Measurements from ENCODE around the gene PPP1R14D.

PPP1R14D gene

DNA sequence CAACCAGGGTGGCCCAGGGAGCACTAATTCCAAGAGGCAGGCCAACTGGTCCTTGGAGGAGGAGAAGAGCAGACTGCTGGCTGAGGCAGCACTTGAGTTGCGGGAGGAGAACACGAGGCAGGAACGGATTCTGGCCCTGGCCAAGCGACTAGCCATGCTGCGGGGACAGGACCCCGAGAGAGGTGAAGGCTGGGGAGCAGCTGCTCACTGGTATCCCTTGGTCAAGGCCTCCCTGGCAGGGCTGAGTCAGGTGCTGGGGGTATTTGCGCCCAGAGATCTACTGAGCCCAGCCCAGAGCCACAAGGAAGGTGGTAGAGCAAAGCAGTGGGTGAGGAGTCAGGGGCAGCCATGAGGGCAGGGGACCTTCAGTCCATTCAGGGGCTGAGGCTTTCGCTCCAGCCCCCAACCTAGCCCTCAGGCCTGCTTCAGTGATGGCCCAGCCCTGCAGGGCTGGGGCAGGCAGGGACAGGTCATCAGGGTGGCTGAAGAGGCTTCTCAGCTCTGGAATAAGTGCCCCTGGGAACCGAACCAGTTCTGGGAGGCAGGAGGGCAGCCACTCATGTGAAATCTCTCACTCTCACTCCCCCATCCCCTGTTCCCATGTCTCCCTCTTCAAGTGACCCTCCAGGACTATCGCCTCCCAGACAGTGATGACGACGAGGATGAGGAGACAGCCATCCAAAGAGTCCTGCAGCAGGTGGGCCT lies 15.6 kb downstream of the PPP1R14D start:
- Histone ChIP-seq H4K20me1 (ENCODE audit: low read depth, low read length) (no peaks in the 10 kb centered on the region), H3K79me2 (ENCODE audit: insufficient read depth, low read length) (0 out of 2 replicates have a peak, but pooled peaks cover 3% of the 10 kb centered on the region), H3F3A (ENCODE audit: insufficient read depth) (no peaks in the 10 kb centered on the region), H3K27ac (ENCODE audit: low read depth, low read length) (no peak overlapping the region), H3K27me3 (ENCODE audit: low read length) (no peaks in the 10 kb centered on the region), H3K9me3 (ENCODE audit: insufficient read depth, low read length) (no peaks in the 10 kb centered on the region), H3K4me2 (ENCODE audit: low read depth, low read length, poor library complexity, severe bottlenecking) (no peak overlapping the region), H3K4me3 (ENCODE audit: insufficient read depth, low read length, poor library complexity, severe bottlenecking) (no peak overlapping the region), H2AFZ (ENCODE audit: low read depth, low read length, severe bottlenecking) (no peak overlapping the region), H3K9me2 (replicated peaks; ENCODE audit: insufficient read depth, low read length) (no peaks in the 10 kb centered on the region), H3K9ac (ENCODE audit: low read length) (no peak overlapping the region), H3K36me3 (ENCODE audit: low read length) (no peaks in the 10 kb centered on the region)
- no peak for TF ChIP-seq EZH2phosphoT487 (conservative IDR thresholded peaks at IDR 0.05; ENCODE audit: low read length)
- TF ChIP-seq, protein P1, sequence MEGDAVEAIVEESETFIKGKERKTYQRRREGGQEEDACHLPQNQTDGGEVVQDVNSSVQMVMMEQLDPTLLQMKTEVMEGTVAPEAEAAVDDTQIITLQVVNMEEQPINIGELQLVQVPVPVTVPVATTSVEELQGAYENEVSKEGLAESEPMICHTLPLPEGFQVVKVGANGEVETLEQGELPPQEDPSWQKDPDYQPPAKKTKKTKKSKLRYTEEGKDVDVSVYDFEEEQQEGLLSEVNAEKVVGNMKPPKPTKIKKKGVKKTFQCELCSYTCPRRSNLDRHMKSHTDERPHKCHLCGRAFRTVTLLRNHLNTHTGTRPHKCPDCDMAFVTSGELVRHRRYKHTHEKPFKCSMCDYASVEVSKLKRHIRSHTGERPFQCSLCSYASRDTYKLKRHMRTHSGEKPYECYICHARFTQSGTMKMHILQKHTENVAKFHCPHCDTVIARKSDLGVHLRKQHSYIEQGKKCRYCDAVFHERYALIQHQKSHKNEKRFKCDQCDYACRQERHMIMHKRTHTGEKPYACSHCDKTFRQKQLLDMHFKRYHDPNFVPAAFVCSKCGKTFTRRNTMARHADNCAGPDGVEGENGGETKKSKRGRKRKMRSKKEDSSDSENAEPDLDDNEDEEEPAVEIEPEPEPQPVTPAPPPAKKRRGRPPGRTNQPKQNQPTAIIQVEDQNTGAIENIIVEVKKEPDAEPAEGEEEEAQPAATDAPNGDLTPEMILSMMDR (IDR thresholded peaks at IDR 0.05; ENCODE audit: insufficient read depth, low read length, poor library complexity, severe bottlenecking): no peak

DNA sequence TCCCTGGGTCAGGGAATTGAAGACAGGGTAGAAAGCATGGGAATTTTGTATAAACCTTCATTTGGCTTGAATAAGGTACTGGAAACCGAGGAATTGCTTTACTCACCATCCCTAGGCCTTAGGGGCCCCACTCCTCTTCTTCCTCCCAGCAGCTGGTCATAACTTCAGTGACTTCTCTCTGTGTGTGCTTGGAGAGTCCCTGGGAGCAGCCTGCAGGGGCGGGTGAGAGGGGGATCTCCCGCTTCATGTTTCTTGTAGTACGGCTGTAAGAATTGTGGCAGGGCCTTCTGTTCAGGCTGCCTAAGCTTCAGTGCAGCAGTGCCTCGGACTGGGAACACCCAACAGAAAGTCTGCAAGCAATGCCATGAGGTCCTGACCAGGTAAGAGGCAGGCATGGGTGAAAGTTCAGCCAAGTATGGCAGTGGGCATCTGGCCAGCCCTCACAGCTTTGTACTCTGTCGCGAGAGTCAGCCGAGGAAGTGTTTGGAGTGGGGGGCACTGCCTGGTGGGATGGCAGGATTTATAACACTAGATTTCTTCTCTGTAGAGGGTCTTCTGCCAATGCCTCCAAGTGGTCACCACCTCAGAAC lies 19.6 kb downstream of the PPP1R14D start:
- Histone ChIP-seq H3K4me3 (ENCODE audit: insufficient read depth, low read length, poor library complexity, severe bottlenecking) (no peak overlapping the region), H3K9me3 (ENCODE audit: insufficient read depth, low read length) (no peaks in the 10 kb centered on the region), H3K79me2 (ENCODE audit: insufficient read depth, low read length) (peaks cover 25% of the 10 kb centered on the region), H2AFZ (ENCODE audit: low read depth, low read length, severe bottlenecking) (no peak overlapping the region), H3K36me3 (ENCODE audit: low read length) (no peaks in the 10 kb centered on the region), H3K9me2 (replicated peaks; ENCODE audit: insufficient read depth, low read length) (no peaks in the 10 kb centered on the region), H3K9ac (ENCODE audit: low read length) (0 out of 2 replicates have a peak overlapping the region, but pooled peaks have one; percentile 98), H3F3A (ENCODE audit: insufficient read depth) (no peaks in the 10 kb centered on the region), H3K4me2 (ENCODE audit: low read depth, low read length, poor library complexity, severe bottlenecking) (peak overlapping the region; percentile 80), H3K27ac (ENCODE audit: low read depth, low read length) (no peak overlapping the region), H3K27me3 (ENCODE audit: low read length) (no peaks in the 10 kb centered on the region), H4K20me1 (ENCODE audit: low read depth, low read length) (no peaks in the 10 kb centered on the region)
- TF ChIP-seq, protein P1 (IDR thresholded peaks at IDR 0.05; ENCODE audit: insufficient read depth, low read length, poor library complexity, severe bottlenecking): no peak
- no peak for TF ChIP-seq EZH2phosphoT487 (conservative IDR thresholded peaks at IDR 0.05; ENCODE audit: low read length)

DNA sequence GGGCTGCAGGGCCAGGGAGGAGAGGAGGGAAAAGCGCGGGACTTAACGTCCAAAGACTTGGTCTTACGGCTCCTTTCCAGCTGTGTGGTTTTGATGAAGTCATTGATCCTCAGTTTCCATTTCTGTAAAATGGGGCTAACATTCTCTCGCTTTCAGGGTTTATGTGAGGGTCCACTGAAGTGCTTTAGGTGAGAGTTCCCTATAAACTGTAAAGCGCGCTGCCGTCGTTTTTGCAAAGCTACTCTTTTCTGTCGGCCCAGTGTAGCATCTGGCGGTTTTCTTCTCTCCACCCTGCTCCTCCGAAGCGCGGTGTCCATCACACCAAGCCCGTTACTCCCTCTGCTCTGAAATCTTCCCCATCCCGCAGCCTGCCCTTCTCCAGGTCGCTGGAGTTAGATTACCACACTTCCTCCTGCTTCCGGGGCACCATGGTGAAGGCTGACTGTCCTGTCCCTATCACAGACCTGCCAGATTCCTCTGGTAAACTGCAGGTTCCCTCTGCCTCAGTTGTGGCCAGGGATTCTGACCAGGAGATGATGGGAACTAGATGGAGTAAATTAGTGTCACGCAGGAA lies 20.5 kb downstream of the PPP1R14D start:
- H3K27me3 ChIP-seq (ENCODE audit: low read length): no peaks in the 10 kb centered on the region
- peak overlapping the region; percentile 59 for H2AFZ ChIP-seq (ENCODE audit: low read depth, low read length, severe bottlenecking)
- no peaks in the 10 kb centered on the region for H3K9me3 ChIP-seq (ENCODE audit: insufficient read depth, low read length)
- TF ChIP-seq, protein P1 (IDR thresholded peaks at IDR 0.05; ENCODE audit: insufficient read depth, low read length, poor library complexity, severe bottlenecking): no peak
- TF ChIP-seq EZH2phosphoT487 (conservative IDR thresholded peaks at IDR 0.05; ENCODE audit: low read length): no peak
- H3K4me3 ChIP-seq (ENCODE audit: insufficient read depth, low read length, poor library complexity, severe bottlenecking): peak overlapping the region; percentile 95
- no peaks in the 10 kb centered on the region for H3K36me3 ChIP-seq (ENCODE audit: low read length)
- peaks cover 35% of the 10 kb centered on the region for H3K79me2 ChIP-seq (ENCODE audit: insufficient read depth, low read length)
- peak overlapping the region; percentile 98 for H3K9ac ChIP-seq (ENCODE audit: low read length)
- H3K27ac ChIP-seq (ENCODE audit: low read depth, low read length): no peak overlapping the region
- no peaks in the 10 kb centered on the region for H3F3A ChIP-seq (ENCODE audit: insufficient read depth)
- H4K20me1 ChIP-seq (ENCODE audit: low read depth, low read length): no peaks in the 10 kb centered on the region
- H3K4me2 ChIP-seq (ENCODE audit: low read depth, low read length, poor library complexity, severe bottlenecking): peak overlapping the region; percentile 80
- H3K9me2 ChIP-seq (replicated peaks; ENCODE audit: insufficient read depth, low read length): no peaks in the 10 kb centered on the region

Data from SU-DHL-6 (cell line).